ENCODE results near the gene SCARF2. TPM values are rescaled to one million over a fixed set of nuclear protein-coding genes. Genes with fewer than 3 reads are reported as not detected.

Gene SCARF2
- total and polyA plus RNA-seq, 2 of the 8 experiments (the other 6 are each of a cell fraction or from before 2014, with no cell fraction given), result 4.2 to 9.8 TPM

- TF ChIP-seq USF2 (IDR thresholded peaks at IDR 0.05; ENCODE audit: low read length) (no peak), FOSL1 (IDR thresholded peaks at IDR 0.05; ENCODE audit: insufficient read depth, low read depth, low read length) (no peak), HDAC6 (IDR thresholded peaks at IDR 0.05; ENCODE audit: low read depth, low read length) (no peak), JUND (IDR thresholded peaks at IDR 0.05; ENCODE audit: low read length) (no peak), GABPA (IDR thresholded peaks at IDR 0.05; ENCODE audit: borderline replicate concordance, insufficient read depth, low read length) (no peak)
Measured at GRCh38 chr22:20456722-20457076, 19.1 kb upstream of the SCARF2 start (continued).
